Endothelial cell of umbilical vein (primary cell): Measurements from ENCODE around the gene SIX4. TPM values are rescaled to one million over a fixed set of nuclear protein-coding genes. Genes with fewer than 3 reads are reported as not detected.

Source experiments
- BruUV-seq: library from RNA; stranded (reverse); fragments of 400-500 nt; replicated peaks from 2 replicates; lab custom pipeline; 2021; lab: Mats Ljungman, UMichigan
- CTCF ChIA-PET: fragments of 300-600, 350-600 bp; sonication (Branson Sonifier 250); formaldehyde crosslinking; loops from one replicate; lab custom pipeline; 2021; ENCODE audit warnings: antibody characterized with exemption, inconsistent platforms; lab: Charles Lee
- POLR2A ChIA-PET: fragments of 300-600, 350-600 bp; sonication (Branson Sonifier 250); formaldehyde crosslinking; loops from one replicate; lab custom pipeline; 2021; ENCODE audit warnings: antibody characterized with exemption, inconsistent platforms; lab: Charles Lee
- DNase-seq: peaks from one replicate; pipeline ENCODE4 v3.0.0-alpha.2; 2011; ENCODE audit warnings: low read depth, low spot score
- FAIRE-seq: peaks from 2 replicates; lab custom pipeline; 2011; peaks lifted over from hg19 to GRCh38; lab: Jason Lieb, UNC
- H2AFZ ChIP-seq: 2 replicates; pipeline ENCODE4 v1.6.0; 2012; ENCODE audit warnings: low read depth, low read length, control low read depth, inconsistent platforms
- H3K27ac ChIP-seq: 2 replicates; pipeline ENCODE4 v1.5.1; 2011; ENCODE audit warnings: low read depth, mild to moderate bottlenecking, control low read depth, low read length, moderate library complexity; ENCODE audit not compliant: insufficient read depth
- H3K27me3 ChIP-seq, 2 experiments: 2 replicates each; pipeline versions ENCODE4 v1.6.0 to v1.6.1; 2011; ENCODE audit warnings: low read length in 2 of 2, mixed read lengths in 1 of 2; ENCODE audit not compliant: control insufficient read depth in 2 of 2, insufficient read depth in 2 of 2
- H3K36me3 ChIP-seq, 2 experiments: 2 replicates in 1 of 2; 3 replicates in 1 of 2; pipeline ENCODE4 v1.5.1; 2011; ENCODE audit warnings: low read length in 2 of 2, mild to moderate bottlenecking in 1 of 2, moderate library complexity in 1 of 2; ENCODE audit not compliant: control insufficient read depth in 2 of 2, insufficient read depth in 2 of 2; ENCODE audit errors: extremely low read depth in 1 of 2
- H3K4me1 ChIP-seq: 3 replicates; pipeline ENCODE4 v1.5.1; 2011; ENCODE audit warnings: mild to moderate bottlenecking, low read length; ENCODE audit not compliant: control insufficient read depth, insufficient read depth; ENCODE audit errors: extremely low read depth
- H3K4me2 ChIP-seq: 2 replicates; pipeline ENCODE4 v1.6.1; 2011; ENCODE audit warnings: low read length, control low read depth, mixed read lengths; ENCODE audit not compliant: insufficient read depth
- H3K4me3 ChIP-seq, 3 experiments: fragments of 200-600 bp in 1 of 3; sonication (generic), shearing (Covaris generic) in 1 of 3; replicated peaks in 1 of 3; 2 replicates each; pipeline ENCODE4 v1.5.1; 2011 to 2016; ENCODE audit warnings: control low read depth in 3 of 3, low read length in 3 of 3, mild to moderate bottlenecking in 2 of 3, inconsistent platforms in 1 of 3, low read depth in 1 of 3, moderate library complexity in 1 of 3; ENCODE audit not compliant: insufficient read depth in 1 of 3
- H3K79me2 ChIP-seq: 2 replicates; pipeline ENCODE4 v1.6.0; 2012; ENCODE audit warnings: low read length, inconsistent platforms; ENCODE audit not compliant: control insufficient read depth, insufficient read depth
- H3K9ac ChIP-seq: replicated peaks from 2 replicates; pipeline ENCODE3; 2011; ENCODE audit warnings: low read length, control low read depth; ENCODE audit not compliant: insufficient read depth; ENCODE audit errors: extremely low read depth
- H3K9me1 ChIP-seq: replicated peaks from 3 replicates; pipeline ENCODE4 v1.6.0; 2011; ENCODE audit warnings: mild to moderate bottlenecking, low read length; ENCODE audit not compliant: control insufficient read depth, insufficient read depth; ENCODE audit errors: extremely low read depth
- H3K9me3 ChIP-seq: replicated peaks from 2 replicates; pipeline ENCODE4 v1.5.1; 2012; ENCODE audit warnings: low read length, inconsistent platforms; ENCODE audit not compliant: control insufficient read depth, insufficient read depth
- H4K20me1 ChIP-seq: replicated peaks from 2 replicates; pipeline ENCODE3; 2011; ENCODE audit warnings: mild to moderate bottlenecking, low read length; ENCODE audit not compliant: control insufficient read depth, insufficient read depth; ENCODE audit errors: extremely low read depth
- CTCF ChIP-seq, 2 donors: IDR thresholded peaks; 1 replicate in 1 of 2; 2 replicates in 1 of 2; pipeline ENCODE4 v1.5.1; 2011; ENCODE audit warnings: low read length in 2 of 2, mild to moderate bottlenecking in 2 of 2, moderate library complexity in 2 of 2, control low read depth in 1 of 2, inconsistent platforms in 1 of 2, low read depth in 1 of 2; ENCODE audit not compliant: insufficient read depth in 1 of 2; ENCODE audit errors: extremely low read depth in 1 of 2
- EZH2 ChIP-seq: IDR thresholded peaks from 2 replicates; pipeline ENCODE4 v1.6.1; 2012; ENCODE audit warnings: borderline replicate concordance, low read depth, mild to moderate bottlenecking, moderate library complexity, low read length, inconsistent platforms; ENCODE audit not compliant: severe bottlenecking
- FOS ChIP-seq: IDR thresholded peaks from 2 replicates; pipeline ENCODE4 v1.6.1; 2011; ENCODE audit warnings: mild to moderate bottlenecking, low read length, moderate library complexity, borderline replicate concordance; ENCODE audit not compliant: insufficient read depth
- GATA2 ChIP-seq: IDR thresholded peaks from 2 replicates; pipeline ENCODE4 v1.7.0; 2011; ENCODE audit warnings: low read depth, mild to moderate bottlenecking, moderate library complexity, mixed read lengths, low read length; ENCODE audit not compliant: insufficient read length, insufficient read depth
- JUN ChIP-seq: IDR thresholded peaks from 2 replicates; pipeline ENCODE4 v1.6.1; 2011; ENCODE audit warnings: borderline replicate concordance, low read depth; ENCODE audit not compliant: insufficient read length, insufficient read depth
- MYC ChIP-seq: IDR thresholded peaks from one replicate; pipeline ENCODE4 v1.6.1; 2011; ENCODE audit warnings: mild to moderate bottlenecking, low read depth, low read length
- POLR2A ChIP-seq: IDR thresholded peaks from 2 replicates; pipeline ENCODE4 v1.6.1; 2012; ENCODE audit warnings: low read depth, mild to moderate bottlenecking, control low read depth, low read length
- POLR2AphosphoS5 ChIP-seq: IDR thresholded peaks from 2 replicates; pipeline ENCODE4 v1.6.1; 2012; ENCODE audit warnings: low read depth, mild to moderate bottlenecking, control low read depth, low read length, moderate library complexity; ENCODE audit not compliant: insufficient read depth
- dilution Hi-C: fragments of 300-500 bp; cut with MboI; formaldehyde crosslinking; loops from one replicate; pipeline ENCODE4 v1.15.0; 2019; ENCODE audit warnings: low sequenced_read_pairs; ENCODE audit not compliant: extremely low pct_ligation_motif_present
- intact Hi-C: fragments of 100-400 bp; cut with micrococcal nuclease; formaldehyde crosslinking; loops from one replicate; pipeline ENCODE4 v1.10.0; 2022
- polyA plus RNA-seq, 4 experiments: library from polyadenylated mRNA; depleted of rRNA in 3 of 4; stranded (reverse) in 3 of 4; unstranded in 1 of 4; fragments of >200 nt; gene quantifications; 2 replicates each; pipeline versions ENCODE4 v1.2.1 to v1.2.3, GENCODE V29; 2011 to 2012; ENCODE audit warnings: missing spikeins in 1 of 4
- total RNA-seq: library from RNA; stranded (reverse); gene quantifications from 2 replicates; pipeline ENCODE4 v1.2.3, GENCODE V29; 2021
- TF ChIP-seq, protein P1 (sequence below): IDR thresholded peaks from 2 replicates; pipeline ENCODE4 v1.6.1; 2011; ENCODE audit not compliant: insufficient read depth, insufficient read length

Gene SIX4
- total and polyA plus RNA-seq, 2 donors (not counting 3 experiments of a cell fraction or from before 2014, with no cell fraction given) = 1.8 to 4.7 TPM

GRCh38 chr14:60735416-60735815 lies 11.3 kb upstream of the SIX4 start:
- Histone ChIP-seq H3K79me2 (peaks cover 45% of the 10 kb centered on the region), H3K4me3 (peak overlapping the region; percentile 38 to 75 (median 59)), H3K36me3 (no peaks in the 10 kb centered on the region), H3K9me1 (no peaks in the 10 kb centered on the region), H3K27me3 (peaks cover 3 to 20% of the 10 kb centered on the region in 2 experiments), H4K20me1 (no peaks in the 10 kb centered on the region), H2AFZ (no peak overlapping the region), H3K4me1 (peaks cover 16% of the 10 kb centered on the region), H3K27ac (peak overlapping the region; percentile 32), H3K4me2 (peak overlapping the region; percentile 92), H3K9ac (peak overlapping the region; percentile 72), H3K9me3 (no peaks in the 10 kb centered on the region)
- FAIRE-seq (no peak), DNase-seq (peak; percentile 8)
- dilution Hi-C loops = no loop called here
- BruUV-seq = no TSS peak
- intact Hi-C loops = loop anchor here (5.0 kb wide), 2 partner anchors 452 to 517 kb away; no protein-coding TSS in a partner anchor
- POLR2A ChIA-PET = interaction anchor here (1.5 kb wide), 1 partner anchor 12 kb away, joined by 4 read pairs; the partner anchor contains the start of gene SIX4
- no peak for TF ChIP-seq EZH2
- no peak for TF ChIP-seq GATA2
- no peak for TF ChIP-seq POLR2A
- TF ChIP-seq CTCF (IDR thresholded peaks at IDR 0.05; ENCODE audit: extremely low read depth in 1 of 2, insufficient read depth in 1 of 2, low read depth in 1 of 2, low read length in 2 of 2) = no peak
- TF ChIP-seq POLR2AphosphoS5 = no peak
- TF ChIP-seq FOS = no peak
- TF ChIP-seq JUN = no peak
- TF ChIP-seq MYC = no peak
- TF ChIP-seq, protein P1, sequence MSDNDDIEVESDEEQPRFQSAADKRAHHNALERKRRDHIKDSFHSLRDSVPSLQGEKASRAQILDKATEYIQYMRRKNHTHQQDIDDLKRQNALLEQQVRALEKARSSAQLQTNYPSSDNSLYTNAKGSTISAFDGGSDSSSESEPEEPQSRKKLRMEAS = no peak
- CTCF ChIA-PET = no interaction called here
